Left renal pelvis (tissue), 4 donors: ENCODE measurements around the gene C1orf56. TPM values are rescaled to one million over a fixed set of nuclear protein-coding genes. Genes with fewer than 3 reads are reported as not detected.

Experiments
- DNase-seq, 4 donors: peaks; one replicate each; pipeline ENCODE4 v3.0.0-alpha.2; 2013; ENCODE audit warnings: low read depth in 4 of 4, low spot score in 3 of 4
- polyA plus RNA-seq, 4 donors: library from polyadenylated mRNA; unstranded; fragments of 120-200 nt; gene quantifications; one replicate each; pipeline ENCODE4 v1.2.1, GENCODE V29; 2013; ENCODE audit not compliant: insufficient read length in 4 of 4

The C1orf56 gene
- polyA plus RNA-seq = 10 to 100 TPM; 10.3 to 15.1 (median 11.4) TPM

GRCh38 chr1:151047591-151047924 is at the start of gene C1orf56:
C1orf56 (plus strand) TSS chr1:151047751; CDS start chr1:151047848, 97 bp downstream.
- DNase-seq = peak in 2 of 4 donors; percentile 70 to 71

- DNase-seq = no peak
Observed at GRCh38 chr1:150997949-150998348, 49.6 kb upstream of the C1orf56 start.

DNA sequence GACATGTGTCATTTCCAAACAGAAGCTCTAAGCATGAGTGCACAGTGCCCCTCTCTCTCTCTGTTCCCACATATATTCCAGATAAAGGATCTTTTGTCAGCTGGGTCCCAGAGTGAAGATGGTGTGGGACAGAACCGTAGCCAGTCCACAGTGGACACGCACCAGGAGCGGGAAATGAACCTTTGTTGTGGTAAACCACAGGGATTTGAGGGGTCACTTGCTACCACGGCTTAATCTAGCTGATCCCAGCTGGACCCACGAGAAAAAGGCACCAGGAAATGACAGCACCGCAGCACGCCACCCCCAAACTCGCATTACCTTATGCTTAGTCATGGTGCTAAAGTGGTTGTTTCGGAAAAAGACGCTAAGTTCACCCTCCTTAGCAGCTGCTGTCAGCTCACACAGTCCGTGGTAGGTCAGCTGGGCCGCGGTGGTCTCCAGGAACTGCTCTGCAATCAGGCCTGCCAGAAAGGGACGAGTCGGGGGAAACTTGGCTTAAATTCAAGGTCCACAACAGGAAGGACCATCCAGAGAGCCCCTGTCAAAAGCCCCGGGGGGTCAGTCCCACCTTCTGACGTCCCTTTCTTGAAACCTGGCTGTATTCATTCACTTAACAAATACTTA is 48.4 kb upstream of the C1orf56 start:
- no peak for DNase-seq

- DNase-seq = no peak
Observed at GRCh38 chr1:150999926-151000325, 47.6 kb upstream of the C1orf56 start.

DNA sequence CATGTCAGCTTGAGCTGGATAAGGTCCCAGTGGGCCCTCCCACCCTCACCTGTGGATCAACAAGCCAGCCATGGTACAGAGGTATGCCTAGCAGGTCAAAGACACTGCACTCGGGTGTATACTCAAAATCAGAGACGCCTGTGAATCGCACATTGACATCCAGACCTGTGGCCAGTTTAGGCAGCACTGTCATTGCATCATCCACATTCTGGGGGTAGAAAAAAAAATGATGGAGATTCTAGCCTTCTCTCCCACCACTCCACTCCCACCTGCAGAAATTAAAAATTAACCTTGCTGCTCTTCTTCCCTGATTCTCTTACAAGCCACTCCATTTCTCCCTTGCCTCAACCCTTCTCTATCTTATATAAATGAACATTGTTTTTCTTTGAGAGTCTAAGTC is 47.1 kb upstream of the C1orf56 start:
- DNase-seq = no peak

DNA sequence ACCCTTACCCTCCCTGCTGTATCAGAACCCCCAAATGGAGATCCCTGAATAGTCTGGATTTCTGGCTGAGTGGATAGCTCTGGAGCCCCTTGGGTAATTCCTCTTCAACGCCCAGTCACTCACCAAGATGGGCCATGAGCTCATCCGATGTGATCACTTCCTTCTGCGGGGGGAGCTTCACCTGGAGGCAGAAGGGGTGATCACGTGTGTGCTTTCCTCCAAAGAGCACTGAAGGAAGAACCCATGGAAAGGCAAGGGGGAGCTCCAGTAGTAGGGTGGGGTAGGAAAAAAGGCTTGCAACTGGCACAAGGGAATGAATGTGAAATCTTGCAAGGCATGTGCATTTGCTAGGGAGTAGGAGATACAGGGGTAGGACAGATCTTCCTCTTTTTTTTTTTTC is 45.9 kb upstream of the C1orf56 start:
- DNase-seq = no peak

GRCh38 chr1:151002051-151002450 is 45.5 kb upstream of the C1orf56 start:
- DNase-seq = no peak

DNA sequence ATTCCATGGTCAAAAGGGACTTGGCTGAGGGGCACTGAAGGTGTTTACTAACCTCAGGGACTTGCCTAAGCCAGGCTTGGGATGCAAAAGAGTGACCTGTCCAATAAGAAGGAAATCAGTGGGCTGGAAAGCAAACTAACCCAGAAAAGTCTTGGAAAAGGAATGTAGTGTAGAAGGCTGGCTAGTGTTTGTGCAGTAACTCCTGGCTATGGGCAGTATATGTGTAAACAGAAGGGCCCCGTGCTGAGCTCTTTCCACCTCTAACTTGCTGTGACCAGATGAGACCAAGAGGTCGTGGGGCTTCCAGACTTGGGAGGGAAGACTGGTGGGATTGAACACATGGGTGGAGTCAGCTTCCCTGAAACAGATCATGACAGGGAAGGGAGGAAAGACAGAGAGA is 44.9 kb upstream of the C1orf56 start:
- DNase-seq = no peak

DNA sequence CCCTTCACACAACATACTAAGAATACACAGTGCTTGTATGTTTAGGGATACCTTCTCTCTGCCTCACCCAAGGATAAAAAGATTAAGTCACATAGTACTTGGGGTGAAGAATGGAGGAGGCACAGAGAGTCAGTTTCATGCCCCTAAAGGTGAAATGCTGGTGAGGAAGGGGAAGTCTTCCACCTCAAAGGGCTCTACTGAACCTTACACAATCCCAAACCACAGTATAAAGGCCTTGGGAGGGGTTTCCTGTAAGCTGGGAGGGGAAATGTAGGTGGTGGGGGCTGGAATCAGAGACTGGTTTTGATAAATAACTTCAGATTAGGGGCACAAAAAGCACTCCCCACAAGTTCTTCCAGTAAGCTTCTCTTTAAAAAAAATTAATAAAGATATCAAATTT is 44.4 kb upstream of the C1orf56 start:
- DNase-seq = no peak

DNA sequence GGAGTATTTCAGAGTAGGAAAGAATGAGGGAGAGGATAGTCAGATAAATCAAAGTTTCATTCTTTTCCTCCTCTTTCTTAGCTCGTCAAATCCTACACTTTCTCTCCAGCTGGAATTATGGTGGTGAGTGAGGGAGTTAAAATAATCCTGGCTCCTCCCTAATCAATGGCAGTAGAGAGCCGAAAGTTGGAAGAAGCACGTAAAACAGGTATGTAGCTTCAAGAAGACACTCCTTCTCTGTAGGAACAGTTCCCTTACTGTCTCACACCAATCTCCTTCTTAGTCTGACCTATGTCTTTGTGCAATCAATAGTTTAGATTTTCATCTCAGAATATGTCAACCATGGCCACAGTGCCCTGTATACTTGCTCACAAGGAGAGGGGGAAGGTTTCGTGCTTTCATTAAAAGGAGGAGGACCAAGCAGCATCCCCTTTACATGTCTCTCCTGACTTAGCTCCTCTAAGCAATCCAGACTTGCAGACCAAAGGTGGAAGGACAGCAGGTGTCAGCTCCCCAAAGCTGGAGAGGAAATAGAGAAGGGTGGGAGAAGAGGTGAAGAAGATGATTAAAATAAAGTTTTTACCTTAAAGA is 41.7 kb upstream of the C1orf56 start:
- no peak for DNase-seq

GRCh38 chr1:151006327-151007052 is 41.1 kb upstream of the C1orf56 start, which contains the start of gene MINDY1:
MINDY1 (minus strand) TSS chr1:151006902; CDS start chr1:151002617, 4,285 bp downstream.
- peak in 2 of 4 donors; percentile 70 to 75 for DNase-seq

- no peak for DNase-seq
Observed at GRCh38 chr1:151007853-151008243, 39.7 kb upstream of the C1orf56 start.

DNA sequence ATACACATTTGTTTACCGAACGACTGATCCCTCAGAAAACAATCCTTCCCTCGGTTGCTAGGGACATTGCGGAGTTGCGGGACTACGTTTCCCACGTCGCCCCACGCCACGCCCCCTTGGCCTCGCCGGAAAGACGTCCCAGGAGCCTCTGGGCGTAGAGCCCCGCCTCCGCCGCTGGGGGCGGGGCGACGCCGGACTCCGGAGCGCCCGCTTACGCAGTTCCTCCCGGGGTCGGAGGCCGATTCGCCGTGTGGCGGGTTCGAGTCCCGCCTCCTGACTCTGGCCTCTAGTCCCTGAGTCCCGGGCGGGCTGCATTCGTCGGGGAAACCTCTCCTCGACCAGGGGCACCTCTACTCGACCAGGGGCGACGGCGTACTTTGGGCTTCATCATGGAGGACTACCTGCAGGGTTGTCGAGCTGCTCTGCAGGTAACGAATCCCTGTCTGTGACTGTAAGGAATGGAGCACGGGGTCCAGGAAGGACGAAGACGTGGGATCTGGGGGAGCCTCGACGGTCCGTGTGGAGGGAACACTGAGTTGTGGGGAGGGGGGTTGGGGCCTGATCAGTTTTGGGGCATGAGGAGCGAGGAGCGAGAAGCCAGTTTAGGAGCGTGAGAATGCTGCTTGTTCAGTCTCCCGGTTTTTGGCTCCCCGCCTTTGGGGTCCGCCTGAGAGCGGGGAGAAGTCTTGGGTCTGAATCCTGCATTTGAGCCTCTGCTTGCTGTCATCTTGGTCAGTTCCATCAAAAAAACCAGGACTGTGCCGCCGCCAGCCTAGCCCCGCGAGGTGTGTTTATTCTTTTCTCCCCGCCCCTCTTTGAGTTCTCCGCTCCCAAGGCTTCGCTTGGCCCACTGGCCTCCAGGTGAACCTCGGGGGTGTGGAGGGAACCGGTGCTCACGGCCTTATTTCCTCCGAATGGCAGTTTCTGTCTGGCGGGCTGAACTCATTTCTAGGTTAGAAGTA is 39.0 kb upstream of the C1orf56 start, which contains the start of gene PRUNE1:
Gene PRUNE1, plus strand, starts transcription at position 206 of the 962 bp plus-strand sequence. Its CDS starts 184 bp downstream, at position 390.
- DNase-seq = peak; percentile 92 to 95 (median 94)

DNA sequence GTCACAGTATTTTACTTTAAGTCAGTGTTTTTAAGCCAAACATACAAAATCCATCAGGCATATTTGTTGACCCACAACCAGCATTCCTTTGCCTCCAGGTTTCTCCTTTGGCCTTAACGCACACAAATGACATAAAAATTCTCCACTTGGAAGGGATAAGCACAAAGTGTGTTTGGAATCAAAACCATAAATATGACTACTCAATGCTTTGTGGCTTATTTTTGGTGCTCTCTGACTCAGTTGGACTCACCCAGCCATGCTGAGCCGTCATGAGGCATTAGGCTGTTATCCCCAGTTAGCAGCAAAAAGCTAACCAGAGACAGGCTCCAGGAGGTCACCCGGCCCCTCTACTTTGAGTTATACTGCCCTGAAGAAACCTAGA is 38.4 kb upstream of the C1orf56 start:
- DNase-seq = no peak

DNA sequence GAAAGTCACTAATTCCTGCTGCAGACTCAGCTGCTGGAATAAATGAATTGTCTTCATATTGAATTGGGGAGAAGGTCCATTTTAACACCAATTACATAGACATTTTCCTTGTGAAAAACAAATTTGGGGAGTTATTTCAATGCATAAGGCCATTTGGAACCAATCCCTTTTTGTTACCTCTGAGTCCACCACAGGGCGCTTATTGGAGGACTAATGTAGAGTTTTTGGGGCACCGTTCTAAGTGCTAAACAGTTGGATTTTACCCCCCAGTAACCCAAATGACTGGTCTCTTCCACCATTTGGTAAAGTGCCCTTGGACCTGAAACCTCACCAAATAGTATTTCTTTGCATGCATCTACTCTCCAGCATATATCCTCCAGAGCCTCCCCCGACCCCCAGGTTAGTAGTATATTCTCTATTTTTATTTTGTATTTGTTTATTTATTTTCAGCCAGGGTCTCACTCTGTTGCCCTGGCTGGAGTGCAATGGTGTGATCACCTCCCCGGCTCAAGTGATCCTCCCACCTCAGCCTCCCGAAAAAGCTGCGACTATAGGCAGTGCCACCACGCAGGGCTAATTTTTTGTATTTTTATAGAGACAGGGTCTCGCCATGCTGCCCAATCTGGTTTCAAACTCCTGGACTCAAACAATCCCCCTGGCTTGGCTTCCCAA is 37.7 kb upstream of the C1orf56 start:
- DNase-seq = no peak

DNA sequence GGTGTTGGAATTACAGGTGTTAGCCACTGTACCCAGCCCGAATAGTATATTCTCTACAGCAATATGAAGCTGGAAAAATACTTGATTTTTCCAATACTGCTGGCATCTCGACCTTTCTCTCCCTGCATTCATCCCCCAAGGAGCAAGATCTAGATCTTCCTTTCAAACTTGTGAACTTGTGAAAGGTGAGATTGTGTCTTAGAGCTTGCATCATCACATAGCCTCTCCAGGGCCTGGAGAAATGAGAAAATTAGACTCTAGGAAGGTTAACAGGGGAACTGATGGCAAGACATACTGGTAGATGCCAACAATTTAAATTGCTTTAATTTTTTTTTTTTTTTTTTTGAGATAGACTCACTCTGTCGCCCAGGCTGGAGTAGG is 37.2 kb upstream of the C1orf56 start:
- no peak for DNase-seq

DNA sequence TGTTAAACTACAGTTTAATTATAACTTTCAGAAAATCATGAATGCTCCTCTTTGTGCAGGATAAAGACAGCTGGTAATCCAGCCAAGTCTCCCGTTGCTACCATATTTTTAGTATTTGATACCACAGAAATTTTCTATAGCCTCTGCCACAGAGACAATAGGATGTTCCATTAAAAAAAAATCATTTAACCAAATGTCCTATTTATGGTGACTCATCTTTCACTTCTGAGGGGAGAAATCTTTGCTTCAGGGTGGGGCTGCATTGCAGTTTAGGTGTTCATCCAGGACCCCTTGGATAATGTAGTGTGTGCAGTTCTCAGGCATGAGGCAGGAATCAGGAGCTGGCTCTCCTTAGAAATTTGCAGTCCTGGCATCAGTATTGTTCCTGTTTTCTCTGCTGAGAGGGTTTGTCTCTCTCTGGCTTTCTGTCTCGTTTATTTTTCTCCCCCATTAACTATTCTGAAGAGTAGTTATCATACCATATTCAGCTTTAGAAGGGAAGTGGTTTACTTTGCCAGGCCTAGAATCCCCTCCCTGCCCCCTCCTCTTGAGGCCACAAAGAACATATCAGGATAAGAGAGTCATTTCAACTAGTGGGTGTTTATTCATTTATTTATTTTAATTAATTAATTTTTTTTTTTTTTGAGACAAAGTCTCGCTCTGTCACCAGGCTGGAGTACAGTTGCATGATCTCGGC is 36.2 kb upstream of the C1orf56 start:
- DNase-seq = no peak

DNA sequence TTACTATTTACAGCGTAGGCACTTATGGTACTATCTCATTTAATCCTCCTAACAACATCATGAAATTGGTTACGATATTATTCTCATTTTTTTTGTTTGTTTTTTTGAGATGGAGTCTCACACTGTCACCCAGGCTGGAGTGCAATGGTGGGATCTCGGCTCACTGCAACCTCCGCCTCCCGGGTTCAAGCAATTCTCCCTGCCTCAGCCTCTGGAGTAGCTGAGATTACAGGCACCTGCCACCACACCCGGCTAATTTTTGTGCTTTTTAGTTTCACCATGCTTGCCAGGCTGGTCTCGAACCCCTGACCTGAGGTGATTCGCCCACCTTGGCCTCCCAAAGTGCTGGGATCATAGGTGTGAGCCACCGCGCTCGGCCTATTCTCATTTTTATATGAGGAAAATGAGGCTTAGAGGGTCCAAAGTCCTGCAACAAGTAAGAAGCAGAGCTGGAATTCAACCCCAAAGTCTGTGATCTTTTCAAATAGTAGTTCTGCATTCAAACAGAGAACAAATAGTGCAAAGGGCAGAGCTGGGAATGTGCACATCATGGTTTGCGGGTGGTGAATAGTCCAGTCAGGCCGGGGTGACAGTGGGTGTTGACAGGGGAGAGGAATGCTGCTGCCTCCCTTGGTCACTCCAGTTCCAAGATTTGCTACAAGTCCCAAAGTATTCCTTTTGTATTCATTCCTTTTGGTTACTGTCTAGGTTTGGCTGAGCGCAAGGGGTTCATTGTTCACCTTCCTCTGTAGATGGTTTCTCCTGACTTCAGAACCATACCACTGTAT is 34.7 kb upstream of the C1orf56 start:
- no peak for DNase-seq

GRCh38 chr1:151013518-151013917 is 34.0 kb upstream of the C1orf56 start:
- DNase-seq = peak in 2 of 4 donors; percentile 46 to 62
